NCI-H524 (cell line): ENCODE measurements around the gene ZBTB7C.

Experiments used
- DNase-seq, 2 experiments: peaks; one replicate each; lab custom pipeline; 2025; lab: John Stamatoyannopoulos, UW

ZBTB7C gene

DNA sequence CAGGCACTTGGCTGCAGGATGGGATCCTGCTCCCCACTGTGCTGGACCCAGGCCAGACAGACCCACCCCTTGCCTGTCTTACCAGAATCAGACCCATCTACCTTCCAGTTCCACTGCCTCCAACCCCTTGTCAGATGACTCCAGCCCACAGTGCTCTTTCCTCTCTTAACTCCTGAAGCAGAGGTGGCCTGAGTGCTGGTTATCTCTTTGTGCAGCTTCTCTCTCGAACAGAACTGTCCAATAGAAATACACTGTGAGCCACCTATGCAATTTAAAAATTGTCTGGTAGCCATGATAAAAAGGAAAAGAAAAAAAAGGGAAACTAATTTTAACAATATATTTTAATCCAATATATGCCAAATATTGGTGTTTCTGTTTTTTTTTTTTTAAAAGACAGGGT is 318.5 kb downstream of the ZBTB7C start:
- DNase-seq = no peak

DNA sequence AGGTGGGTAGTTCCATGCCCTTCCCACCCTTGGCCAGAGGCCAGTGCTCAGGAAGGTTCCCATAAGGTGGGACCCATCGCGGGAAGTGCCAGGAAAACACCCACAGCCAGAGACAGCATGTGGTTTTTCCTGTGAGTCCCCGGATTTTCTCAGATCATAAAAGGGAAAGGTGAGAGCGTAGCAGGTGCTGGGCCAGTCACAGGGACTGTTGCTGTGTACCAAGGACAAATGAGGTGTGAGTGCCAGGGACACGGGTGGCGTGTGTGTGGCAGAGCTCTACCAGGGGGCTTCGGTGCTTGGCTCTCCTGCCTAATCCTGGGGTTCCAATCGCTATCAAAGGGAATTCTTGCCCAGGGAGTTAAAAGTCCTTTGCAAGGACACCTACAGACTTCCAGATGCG is 319.2 kb downstream of the ZBTB7C start:
- DNase-seq = no peak

DNA sequence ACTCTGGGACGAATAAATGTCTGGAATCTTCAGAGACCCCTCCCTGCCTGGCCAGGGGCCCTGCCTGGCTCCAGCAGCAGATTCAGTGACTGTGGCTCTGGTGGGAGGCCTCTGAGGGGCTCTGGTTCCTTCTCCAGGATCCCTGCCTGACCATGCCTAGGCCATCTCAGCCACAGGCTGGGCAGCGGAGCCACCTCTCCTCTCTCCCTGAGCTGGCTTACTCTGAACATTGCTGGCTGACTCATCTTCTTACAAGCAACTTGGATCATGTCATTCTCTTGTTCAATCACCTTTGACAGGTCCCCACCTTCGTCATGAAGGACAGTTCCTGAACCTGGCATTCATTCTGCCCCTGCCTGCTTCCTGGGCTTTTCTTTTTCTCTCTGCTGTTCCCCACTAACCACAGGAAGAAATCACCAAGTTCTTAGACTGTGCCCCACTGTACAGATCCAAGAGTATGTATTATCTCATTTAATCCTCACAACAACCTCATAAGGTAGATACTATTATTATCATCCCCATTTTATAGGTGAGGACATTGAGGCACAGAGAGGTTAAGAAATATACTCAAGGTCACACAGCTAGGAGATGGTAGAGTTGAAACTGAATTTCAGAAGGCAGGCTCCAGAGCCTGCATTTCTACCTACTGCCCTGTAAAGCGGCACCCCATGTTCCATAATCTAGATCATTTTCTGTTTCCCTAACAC is 323.2 kb downstream of the ZBTB7C start:
- no peak for DNase-seq

DNA sequence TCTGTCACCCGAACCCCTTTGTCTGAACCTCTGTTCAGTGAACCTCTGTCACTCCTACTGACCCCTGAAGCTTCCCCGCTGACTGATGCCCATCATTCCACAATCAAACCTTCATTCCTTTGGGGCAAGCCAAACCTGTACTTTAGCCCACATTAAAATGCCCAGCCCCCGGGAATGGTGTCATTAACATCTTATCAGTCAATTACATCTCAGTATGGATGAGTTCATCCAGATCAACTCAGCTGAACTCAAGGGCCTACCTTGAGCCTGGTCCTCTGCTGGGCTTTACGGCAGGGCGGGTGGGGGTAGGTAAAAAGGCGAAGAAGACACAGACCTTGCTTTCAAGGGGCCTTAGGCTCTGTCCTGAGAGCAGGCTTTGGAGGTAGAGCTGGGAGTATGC is 324.3 kb downstream of the ZBTB7C start:
- no peak for DNase-seq

DNA sequence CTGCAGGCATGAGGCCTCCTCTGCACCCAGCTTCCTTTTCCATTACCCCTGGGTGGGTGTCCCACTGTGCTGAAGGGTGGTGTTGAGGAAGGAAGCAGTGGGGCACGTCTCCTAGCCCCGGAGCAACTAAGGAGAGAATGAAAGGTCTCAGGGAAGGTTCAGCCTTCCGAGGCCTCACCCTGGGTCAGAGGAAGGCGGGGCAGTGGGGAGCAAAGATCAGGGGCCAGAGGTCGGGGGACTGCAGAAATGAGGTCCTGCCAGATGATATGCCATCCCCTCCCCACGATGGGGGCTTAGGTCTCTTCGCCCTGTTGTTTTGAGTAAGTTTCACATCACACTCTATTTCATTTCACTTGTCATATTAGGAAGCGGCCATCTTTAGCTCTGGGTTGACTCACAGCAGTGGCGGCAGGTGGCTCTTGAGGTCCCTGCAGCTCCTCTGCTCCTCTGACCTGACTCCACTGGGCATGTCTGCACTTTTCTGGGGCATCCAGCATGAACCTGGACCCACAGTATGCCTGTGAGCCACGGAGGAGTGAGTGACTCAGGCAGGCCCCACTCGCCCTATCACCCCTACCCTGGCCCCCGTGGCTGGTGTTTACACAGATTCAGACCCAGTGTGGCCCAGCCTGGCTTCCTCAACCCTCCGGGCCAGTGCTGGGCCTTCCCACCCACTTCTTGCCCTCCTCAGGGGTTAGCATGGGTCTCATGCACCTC is 325.0 kb downstream of the ZBTB7C start:
- DNase-seq = no peak

DNA sequence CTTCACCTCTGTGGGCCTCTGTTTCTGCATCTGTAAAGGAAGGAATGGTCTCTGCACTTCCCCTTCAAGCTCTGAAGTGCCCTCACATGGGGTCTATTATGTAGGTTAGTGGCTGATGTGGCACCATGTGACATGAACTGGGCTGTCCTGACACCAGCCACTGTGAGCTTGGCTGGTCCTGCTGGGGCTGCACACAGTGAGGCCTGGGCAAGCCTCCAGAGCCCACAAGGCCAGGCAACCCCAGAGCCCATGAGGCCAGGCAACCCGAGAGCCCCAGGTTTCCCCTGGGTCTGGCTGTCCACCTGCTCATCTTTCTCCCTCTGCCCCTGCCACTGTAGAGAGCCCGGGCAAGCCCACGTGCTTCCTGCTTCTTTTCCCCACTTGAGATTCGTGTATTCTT is 328.6 kb downstream of the ZBTB7C start:
- DNase-seq = peak in 1 of 2 experiments; percentile 70

DNA sequence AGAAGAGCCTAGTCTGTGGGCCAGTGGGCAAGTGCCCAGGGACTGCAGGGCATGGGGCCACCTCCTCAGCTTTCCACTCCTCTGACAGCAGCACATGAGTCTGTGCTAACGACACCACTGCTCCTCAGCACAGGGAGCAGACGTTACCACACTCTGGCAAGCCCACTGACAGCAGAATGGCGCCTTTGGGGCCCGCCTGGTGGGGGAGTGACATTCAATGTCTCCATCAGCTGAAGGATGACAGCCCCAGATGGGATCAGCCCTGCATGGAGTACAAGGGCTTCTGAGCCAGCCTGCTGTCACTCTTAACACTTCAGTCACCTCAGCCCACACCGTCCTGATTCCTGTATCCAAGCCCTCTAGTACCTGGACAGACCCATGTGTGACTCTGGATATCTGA is 329.3 kb downstream of the ZBTB7C start:
- peak; percentile 79 to 92 for DNase-seq

DNA sequence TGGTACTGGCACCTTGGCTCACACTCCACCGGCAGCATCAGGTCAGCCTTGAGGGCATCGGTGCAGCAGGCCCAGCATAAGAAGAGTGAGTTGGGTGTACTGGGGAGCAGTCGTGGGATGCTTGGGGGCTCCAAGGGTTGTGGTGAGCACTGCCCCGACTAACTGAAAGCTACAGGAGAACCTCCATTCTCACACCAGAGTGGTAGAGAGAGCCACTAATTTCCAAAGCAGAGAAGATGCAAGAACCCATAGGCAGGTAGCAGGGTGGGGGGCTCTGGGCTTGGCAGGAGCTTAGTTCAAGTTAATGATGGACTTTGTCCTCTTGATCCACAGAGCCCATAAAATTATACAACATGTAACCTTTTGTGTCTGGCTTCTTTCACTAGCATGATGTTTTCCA is 330.7 kb downstream of the ZBTB7C start:
- DNase-seq = no peak

DNA sequence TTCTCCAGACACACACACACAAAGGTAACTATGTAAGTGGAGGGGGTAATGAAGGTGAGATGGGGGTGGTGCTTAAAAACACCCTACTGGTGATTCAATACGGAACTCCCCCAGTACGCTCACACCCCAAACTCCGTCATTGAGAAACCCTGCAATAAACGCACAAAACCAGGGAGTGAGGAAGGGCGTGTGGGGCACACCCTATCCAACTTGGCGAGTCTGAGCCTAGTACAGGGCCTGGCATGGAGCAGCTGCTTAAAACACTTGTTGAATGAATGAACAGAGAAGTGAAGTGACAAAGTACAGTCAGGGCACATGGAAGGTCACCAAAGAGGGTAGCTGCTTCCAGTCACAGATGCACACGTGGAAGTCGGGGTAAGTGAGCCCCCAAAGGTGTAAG is 331.9 kb downstream of the ZBTB7C start:
- no peak for DNase-seq

DNA sequence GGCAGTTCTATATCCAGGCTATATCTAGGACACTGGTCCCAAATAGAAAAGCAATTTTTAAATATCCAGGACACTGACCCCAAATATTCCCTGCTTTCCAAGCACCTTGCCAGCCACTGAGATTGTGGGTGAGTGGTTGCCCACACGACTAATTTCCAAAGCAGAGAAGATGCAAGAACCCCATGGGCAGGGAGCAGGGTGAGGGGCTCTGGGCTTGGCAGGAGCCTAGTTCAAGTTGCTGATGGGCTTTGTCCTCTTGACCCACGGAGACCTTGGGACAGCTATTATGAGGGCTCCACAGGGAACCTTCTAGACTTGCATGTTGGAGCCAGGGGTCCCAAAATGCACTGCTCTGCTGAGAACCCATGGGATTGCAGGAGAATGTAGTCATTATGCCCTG is 332.7 kb downstream of the ZBTB7C start:
- no peak for DNase-seq

DNA sequence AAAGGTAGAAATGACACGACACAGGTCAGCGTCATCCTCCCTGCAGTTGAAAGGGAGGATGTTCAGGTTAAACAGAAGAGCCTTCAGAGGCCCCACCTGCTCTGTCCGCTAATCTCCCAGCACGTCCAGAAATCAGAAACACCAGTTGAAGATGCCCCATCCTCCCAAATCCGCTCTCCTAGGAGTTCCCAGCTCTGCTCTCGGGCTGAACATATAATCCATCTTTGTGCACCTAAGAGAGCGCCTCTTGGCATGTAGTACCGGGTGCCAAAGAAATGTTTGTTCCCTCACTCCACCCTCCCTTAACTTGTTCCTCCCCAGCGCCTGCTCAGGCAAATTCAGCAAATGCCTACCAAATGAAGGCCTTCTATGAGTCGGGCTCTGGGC is 333.5 kb downstream of the ZBTB7C start:
- peak in 1 of 2 experiments; percentile 22 for DNase-seq

DNA sequence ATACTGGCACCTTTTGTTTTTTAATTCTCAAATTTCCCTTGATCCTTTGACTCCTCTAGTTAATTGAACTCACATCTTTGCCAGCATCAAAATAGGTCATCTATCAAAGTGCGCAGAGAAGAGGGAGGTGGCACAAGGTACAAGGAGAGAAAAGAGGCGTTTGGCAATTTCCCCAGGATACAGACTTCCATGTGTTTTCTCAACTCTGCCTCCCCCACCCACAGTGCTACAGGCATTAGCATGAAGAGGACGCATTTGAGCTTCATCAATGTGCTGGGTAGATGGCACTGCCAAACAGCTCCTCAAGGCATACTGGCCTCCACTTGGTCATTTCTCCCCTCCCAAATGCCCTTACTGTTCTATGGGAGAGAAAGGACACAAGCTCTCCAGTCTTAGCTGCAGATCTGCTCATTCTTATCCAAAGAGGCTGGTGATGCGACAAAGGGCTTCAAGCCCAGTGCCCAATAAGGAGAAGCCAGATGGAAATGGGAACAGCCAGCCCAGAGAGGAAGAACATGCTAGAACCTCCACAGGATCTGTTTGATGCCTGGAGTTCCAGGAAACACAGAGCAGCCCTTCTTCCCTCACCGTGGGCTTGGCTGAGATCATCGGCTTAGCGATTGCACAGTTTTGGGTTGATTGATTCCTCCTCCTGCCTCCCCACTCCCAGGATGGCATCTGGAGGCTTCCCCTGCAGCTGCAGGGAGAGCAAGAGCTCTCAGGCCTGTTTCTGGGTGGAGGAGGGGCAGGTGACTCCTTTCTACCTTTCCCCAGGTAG is 334.1 kb downstream of the ZBTB7C start:
- DNase-seq = peak in 1 of 2 experiments; percentile 38

DNA sequence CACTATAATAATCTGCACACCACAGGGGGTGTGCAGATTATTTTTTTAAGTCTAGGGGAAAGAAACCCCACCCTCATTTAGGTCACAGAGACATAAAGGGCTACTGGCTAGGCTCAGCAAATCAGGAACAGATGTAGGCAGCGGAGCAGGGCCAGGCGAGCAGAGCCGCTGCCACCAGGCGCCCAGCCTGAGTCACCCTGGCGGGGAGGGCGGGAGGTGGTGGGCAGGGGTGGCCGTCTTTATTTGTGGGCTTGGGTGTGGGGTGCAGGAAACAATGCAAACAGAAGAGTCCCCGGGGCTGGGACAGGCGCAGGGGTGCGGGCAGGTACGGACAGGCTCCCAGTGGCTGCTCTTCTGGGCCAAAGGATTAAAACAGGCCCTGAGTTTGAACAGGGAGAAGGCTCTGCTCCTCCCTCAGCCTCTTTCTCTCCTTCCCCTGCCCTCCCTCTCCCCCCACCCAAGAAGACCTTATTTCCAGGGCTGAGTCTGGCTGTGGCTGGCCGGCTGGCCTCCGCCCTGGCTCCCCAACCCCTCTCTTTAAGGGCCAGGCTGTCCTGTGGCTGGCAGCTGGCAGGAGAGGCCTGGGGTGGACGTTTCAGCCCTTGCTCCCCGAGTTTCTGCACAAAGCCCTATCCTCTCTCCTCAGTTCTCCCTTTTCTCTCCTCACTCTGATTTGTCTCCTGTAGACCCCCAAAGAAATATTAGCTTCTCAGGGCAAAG is 335.8 kb downstream of the ZBTB7C start:
- peak; percentile 37 to 53 for DNase-seq

DNA sequence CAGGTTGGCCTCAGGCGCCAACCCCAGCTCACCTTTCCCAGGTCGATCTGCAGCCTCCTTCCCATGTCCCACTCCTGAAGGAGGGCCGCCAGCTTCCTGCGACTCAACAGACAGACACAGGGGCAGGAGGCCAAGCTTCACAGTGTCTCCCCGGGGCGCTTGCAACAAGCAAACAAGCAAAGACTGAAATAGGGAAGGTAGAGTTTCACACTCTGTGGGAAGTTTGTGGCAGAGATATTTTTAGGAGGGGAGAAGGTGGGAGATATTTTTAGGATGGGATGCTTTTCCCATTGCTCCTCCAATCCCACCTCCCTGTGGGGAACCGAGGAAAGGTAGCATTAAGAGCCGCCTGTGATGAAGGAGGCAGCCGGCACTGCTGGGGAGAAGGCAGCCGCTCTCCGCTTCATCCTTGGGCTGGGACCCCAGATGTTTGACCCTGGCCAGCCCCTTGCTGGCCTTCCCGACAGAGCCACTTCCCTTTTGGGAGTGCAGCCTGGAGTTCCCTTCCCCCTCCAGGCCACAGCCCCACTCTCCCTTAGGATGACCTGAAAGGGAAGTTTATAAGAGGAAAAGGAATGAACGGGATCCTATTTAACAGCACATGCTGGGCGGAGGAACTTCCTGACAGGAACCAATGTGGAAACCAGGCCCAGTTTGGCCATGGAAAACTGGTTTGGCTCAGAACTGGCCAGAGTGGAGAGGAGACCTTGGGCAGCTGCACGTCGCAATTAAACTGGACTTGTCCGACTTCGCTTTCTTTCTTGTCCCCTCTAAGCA is 336.6 kb downstream of the ZBTB7C start:
- DNase-seq = no peak

DNA sequence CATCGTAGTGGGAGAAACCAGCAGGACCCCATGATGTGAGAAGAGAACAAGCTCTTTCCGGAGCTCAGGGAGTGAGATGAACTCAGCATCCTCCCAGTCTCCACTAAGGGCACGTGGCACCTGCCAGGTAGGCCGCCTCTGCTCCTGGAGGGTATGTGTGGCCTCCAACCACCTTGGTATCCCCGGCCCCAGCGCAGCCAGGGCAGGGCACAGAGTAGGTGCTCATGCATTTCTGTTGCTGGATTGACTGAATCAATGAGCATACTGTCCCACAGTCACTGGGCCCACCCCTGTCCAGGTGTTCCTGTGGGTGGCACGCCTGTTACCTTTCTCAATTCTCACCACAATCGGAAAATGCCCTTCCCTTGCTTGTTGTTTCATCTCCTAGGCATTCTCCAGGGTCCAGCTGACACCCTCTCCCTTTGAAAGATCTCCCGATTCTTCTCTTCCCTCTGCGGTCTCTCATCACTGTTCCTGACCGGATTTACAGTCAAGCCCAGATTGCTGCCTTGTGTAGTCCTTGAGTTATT is 340.2 kb downstream of the ZBTB7C start:
- DNase-seq = no peak

DNA sequence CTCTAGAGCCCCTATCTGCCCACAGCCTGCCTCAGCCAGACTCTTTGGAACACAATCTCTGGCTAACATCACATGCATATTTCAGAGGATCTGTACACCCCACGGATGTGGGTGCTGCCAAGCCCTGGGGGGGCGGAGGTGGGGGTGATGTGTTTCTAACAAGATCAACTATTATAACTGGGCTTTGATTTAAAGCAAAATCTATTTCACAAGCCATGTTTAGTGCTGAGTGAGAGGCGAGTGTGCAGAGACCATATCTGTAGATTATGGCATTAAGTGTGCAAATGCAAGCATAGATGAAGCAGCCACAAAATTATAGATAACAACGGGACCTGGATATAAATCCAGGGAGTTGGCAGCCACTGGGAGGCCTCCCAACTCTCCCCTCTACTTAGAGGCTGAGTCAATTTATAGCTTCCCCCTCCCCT is 342.9 kb downstream of the ZBTB7C start:
- no peak for DNase-seq

DNA sequence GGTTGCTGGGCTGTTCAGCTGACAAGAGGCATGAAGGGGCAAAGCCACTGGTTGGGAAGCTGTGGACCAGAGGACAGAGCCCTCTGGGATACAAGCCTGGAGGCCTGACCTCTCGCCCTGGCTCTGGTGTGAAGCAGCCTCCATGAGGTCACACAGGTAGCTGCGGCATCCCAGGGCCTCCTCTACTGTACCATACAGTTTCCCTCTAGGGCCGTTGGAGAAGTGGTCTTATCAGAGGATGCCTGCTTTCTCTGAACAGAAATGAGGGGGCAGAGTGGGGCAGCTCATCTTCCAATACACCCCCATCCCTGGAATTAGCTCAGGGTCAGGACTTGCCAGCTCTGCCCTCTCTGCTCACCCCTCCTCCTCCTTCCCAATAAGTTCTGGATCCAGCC is 343.6 kb downstream of the ZBTB7C start:
- no peak for DNase-seq

DNA sequence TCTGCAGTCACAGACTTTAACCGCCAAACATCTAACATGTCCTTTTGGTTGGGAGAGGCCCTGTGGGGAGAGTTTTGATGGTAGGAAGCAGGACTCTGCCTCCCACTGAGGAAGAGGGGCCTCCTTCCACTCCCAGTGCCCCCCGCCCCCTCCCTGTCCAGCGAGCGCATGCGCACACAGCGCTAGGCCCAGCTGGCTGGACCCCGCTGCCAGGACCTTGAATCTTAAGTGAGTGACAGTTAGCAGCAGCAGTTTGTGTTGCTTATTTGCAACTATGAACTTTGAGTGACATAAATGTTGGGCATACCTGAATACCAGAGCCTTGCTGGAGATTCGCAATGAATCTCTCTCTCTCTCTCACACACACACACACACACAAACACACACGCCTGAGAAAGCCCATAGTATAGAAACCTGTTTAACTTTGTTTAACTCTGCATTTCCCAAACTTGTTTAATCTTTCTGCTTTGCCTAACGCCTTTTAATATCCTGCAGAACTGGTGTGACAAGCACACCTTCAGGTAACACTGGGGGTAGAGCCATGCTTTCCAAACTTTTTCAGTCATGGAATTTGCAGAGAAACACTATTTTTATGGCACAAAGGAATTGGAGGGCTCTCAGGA is 344.1 kb downstream of the ZBTB7C start:
- no peak for DNase-seq

DNA sequence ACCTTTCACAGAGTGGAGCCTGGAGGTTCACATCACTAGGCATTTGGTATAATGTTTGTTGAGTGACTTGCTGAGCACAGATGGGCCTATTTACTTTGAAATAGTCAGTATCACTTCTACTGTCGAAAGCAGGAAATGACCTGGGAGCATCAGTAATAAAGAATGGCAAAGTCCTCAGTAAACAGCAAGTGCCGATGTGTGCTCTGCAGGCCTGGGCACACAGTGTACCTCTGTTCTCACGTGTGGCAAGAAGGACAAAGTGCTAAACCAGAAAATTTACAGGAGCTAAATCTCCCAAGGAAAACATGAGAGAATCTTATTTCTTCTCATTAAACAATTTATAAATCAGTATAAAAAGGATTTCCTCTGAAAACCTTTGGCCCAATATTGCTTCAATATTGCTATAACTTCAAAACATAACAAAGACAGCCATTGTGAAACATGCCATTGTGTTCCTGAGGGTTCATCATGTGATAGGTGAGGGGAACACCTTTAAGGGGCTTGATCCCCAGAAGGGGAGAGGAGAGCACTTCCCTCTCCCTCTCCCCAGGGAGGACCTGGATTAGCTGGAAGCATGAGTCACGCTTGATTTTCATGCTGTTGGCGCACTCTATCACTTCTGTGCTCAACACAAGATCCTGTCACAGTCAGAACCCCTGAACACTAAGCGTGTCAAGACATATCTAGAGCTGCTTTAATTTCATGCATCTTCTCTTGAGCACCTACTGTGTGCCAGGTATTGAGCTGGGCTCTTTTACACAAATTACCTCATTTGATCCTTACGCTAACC is 347.2 kb downstream of the ZBTB7C start:
- DNase-seq = peak in 1 of 2 experiments; percentile 11

DNA sequence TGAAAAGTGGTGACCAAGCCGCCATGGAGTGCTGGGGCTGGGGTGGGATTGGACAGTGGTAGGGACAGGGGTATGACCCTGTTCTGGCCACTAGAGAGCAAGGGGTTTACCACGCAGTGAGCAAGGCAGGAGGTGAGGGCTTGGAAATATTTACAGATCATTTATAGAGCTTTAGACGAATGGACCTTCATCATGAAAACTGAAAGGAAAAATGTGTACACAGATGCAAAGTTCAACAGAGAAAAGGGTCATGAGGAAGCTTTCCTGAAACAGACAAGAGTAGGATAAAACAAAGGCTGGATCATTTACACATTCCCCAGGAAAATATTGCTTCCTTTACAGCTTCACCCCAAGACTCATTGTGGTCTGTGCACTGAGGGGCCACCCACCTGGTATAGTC is 348.2 kb downstream of the ZBTB7C start:
- DNase-seq = no peak
